ENCODE results near the gene TAGLN2.

Gene TAGLN2

DNA sequence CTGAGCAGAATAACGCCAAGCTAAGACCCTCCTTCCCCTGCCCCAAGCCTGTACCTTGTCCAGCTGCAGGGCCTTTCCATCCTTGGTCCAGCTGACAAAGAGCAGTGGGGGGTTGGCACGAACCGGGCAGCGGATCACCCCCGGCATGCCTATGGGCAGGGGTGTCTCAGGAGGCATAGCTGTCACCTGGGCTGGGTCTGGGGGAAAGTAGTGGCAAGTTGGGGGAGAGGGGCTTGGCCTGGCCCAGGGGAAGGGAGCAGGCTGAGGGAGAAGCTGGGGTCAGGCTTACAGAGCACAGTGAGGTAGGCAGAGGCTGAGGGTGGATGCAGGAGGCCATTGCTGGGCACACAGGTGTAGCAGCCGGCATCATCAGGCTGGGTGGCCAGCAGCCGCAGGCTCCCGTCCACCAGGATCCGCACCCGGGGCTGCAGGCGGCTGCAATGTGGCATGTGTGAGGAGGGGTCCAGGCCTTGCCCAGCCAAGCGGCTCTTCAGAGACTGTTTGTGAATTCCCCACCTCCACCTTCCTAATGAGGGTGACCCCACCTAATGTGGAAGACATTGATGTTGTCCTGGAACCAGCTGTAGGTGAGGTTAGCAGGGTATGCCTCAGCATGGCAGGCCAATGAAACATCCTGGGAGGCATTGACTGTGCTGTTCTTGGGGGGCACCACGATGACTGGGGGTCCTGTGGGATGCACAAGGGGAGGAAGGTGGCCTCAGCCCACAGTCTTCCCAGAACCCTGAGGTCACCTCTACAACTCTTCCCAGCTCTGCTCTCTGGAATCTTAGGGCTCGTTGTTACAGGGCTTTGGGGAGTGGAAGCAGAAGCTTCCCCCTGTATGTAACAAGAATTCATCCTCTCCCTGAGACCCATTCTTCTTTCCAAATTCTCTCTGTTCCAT, 9.1 kb upstream of the TAGLN2 start:
- DNase-seq: no peak

DNA sequence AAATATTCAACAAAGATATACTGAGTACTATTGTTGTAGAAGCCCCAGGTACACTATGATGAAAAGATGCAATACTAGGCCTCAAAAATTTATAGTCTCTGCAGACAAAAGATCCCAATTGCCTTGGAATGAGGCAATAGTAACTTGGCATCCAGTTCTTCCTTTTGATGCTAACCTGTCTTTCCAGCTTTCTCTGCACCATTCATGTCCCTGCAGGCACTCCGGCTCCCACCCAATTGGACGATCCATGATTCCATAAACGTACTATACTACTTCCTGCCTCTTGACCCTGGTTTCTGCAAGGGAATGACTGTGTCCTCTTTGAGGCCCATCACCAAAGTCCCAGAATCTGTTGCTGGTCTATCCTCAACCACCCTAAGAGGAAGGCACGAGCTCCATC, 8.0 kb upstream of the TAGLN2 start:
- DNase-seq: no peak

DNA sequence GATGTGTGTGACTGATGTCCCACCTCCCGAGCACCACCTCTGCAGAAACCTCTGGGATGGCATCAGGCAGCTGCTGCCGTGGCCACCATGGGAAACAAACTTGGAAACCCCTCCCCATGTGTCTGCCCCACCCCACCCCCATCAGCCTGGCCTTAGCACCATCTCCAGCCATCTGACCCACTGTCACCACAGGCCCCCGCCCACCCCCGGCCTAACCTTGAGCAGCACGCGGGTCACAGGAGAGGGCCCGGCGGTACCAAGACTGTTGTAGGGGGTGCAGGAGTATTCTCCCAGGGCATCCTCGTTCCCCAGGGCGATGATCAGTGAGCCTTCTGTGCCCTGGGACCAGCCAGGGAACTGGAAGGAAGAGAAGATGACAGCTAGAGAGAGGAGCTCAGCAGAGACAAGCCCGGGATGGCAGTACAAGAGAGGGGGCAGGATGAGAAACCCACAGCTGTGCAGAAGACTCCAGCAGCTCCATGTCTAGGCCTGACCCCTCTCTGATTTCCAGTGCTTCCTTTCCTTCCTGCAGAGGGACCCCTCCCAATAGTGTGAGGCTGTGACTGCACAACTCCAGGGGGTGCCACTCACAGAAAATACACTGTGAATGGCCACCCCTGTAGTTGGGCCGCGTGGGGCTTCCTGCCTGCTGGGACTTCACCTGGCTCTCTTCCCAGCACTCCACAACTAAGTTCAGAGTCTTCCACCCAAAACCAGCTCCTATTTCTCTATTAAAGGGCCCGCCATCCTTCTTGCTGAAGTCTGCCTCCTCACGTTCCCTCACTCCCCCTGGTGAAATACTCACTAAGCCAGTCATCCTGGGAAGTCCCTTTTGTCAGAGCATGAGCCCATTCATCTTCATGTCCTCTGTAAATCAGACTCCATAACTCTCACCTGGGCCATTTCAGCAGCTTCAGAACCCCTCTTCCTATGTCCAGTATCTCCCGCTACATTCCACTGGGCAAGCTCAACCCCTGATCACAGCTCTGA, 7.3 kb upstream of the TAGLN2 start:
- no peak for DNase-seq

DNA sequence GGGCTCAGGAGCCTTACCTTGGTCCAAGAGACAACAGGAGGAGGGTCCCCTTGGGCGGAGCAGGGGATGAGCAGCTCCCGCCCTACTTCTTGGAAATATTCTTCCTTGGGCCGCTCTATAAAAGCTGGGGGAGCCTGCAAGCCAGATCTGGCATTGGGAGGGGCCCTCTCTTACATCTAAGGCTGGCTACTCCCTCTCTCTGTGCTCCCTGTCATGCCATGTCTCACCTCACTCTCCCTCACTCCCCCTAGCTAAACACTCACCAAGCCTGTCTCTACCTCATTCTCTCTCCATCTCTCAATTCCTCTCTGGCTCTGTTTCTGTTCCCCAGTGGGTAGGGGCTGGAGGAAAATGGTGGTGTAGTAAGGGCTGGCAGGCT, 6.5 kb upstream of the TAGLN2 start:
- DNase-seq: no peak

DNA sequence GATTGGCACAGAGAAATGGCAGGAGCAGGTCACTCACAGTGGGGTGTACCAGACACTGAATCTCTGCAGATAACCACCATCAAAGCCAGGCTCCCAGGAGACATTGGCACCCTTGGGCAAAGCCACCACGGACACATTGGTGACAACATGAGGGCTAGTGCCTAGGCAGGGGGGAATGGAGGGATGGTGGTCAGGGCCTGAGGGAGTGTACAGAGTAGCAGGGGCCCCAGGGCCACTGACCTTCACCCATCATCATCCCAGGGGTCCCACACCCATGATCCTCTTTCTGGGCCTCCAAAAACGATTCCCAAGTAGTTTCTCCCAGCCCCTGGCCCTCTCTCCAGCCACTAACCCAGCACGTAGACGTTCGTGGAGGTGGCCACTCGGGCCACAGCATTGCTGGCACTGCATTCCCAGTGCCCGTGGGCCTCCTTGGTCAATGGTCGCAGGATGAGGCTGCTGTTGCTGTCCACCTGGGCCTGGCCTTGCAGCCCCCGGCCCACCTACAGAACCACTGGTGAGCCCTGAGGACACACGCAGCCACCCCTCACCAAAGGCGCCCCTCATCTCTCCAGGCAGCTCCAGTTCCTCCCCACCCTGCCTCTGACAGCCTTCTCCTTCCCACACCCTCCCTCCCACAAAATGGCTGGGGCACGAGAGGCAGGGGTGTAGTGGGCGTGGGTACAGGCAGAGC, 5.9 kb upstream of the TAGLN2 start:
- DNase-seq: no peak

DNA sequence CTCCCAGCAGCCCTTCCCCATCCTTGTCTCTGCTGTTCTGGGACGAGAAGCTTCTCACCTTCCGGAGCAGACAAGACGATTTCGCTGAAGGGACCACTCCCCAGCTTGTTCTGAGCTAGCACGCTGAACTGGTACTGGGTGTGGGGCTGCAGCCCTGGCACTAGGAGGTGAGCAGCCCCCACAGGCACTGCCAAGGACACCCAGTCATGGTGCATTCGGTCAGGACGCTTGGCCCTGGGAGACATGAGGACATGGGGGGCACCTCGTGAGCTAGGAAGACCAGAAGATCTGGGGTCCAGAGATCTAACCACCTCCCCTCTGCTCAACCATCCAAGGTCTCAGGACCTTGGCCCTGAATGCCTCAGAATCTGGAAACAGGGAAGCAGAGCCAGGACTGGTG, 5.3 kb upstream of the TAGLN2 start:
- no peak for DNase-seq

DNA sequence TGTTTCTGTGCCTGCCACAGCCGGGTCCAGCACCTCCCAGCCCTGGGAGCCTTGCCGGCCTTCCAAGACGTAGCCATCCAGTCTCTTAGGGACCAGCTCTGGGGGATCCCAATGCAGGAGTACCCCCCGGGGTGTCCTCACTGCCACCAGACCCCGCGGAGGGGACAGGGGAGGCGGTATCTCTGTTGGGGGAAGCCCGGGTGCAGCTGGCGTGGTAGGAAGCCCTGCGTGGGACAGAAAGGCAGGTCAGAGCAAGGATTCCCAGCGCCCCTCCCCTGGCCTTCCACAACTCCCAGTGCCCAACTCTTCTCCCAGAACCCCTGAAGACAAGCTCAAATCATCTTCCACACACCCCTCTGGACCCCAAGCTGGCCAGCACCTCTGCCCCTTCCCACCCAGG, 4.9 kb upstream of the TAGLN2 start:
- DNase-seq: no peak

DNA sequence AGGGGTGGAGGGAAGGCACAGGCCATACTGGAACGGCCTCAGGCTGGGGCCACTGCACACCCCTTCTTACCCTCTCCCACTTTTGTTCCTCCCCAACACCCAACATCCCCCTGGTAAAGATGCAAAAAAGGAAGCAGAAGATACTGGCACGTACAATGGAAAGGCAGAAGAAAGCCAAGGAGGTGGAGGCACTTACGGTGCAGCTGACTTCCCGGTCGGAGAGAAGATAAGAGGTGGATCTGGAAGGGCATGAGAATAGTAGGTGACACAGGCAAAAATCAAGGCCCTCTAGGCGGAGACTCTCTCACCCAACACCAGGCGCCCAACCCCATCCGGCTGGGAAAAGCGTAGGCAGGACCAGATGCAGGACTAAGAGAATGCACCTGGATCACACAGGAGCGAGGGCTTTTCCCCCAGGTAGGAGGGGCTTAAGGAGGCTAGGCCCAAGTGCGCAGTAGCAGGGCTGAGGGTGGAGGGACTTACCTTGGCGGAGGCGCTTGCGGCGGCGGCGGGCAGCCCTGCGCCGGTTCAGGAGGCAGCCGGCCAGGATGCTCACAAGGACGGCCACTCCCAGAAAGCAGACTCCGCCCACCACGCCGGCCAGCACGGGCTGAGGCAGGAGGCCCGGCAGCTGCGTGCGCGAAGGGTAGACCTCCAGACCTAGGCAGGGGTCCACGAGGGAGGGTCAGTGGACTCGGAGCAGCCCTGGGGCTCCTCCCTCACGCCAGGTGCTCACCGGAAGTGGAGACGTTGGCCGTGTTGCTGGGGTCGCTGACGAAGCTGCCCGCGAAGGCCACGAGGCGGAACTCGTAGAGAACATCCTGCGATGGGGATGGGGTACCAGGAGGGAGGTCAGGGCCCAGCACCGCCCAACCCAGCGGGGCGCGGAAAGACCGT, 4.1 kb upstream of the TAGLN2 start:
- no peak for DNase-seq

DNA sequence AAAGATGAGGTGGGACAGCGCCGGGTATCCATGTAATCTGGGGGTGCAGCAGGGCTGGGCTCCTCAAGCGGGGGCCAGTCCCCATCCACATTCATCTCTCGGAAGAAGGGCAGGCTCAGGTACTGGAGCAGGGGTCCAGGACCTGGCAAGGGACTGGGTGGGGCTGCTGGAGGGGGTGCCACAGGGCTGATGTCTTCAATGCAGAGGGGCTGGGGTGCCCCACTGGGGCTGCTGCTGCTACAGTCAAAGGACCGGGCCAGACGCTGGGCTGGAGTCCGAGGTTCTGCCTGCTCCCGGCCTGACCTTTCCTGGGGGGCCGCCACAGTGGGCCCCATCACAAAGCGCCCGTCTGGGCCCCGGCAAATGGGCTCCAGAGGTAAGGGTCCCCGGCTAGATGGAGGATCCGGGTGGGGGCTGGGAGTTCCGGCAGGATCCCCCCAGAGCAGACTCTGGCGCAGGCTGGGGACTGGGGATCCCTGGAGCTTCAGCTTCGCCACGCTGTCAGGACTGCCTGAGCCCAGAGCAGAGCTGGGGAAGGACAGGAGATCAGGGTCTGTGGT, 3.3 kb upstream of the TAGLN2 start:
- no peak for DNase-seq

DNA sequence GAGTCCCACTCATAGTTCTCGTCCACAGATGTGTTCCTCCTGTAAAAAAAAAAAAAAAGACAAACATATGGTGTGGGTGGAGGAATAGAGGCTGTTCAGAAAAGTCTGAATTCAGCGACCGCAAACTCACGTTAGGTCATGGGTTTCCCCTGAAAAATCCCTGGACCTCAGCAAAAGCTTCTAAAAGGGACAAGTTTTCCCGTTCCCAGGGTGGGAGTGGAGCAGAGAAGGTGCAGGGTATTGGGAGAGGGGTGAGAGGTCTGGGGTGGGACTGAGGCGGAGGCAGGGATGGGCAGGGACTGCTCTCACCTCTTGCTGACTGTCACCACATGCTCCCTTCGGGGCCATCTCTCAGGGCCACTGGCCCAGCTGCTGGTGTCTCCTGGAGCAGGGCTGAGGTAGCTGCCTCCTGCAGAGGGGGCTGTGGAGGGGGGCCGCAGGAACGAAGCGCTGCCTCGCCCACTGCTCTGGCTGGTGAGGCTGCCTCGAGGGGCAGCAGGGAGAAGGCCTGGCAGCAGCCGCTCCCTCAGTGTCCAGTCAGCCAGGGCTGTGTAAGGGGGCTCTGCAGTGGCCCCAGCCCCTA, 2.6 kb upstream of the TAGLN2 start:
- no peak for DNase-seq

DNA sequence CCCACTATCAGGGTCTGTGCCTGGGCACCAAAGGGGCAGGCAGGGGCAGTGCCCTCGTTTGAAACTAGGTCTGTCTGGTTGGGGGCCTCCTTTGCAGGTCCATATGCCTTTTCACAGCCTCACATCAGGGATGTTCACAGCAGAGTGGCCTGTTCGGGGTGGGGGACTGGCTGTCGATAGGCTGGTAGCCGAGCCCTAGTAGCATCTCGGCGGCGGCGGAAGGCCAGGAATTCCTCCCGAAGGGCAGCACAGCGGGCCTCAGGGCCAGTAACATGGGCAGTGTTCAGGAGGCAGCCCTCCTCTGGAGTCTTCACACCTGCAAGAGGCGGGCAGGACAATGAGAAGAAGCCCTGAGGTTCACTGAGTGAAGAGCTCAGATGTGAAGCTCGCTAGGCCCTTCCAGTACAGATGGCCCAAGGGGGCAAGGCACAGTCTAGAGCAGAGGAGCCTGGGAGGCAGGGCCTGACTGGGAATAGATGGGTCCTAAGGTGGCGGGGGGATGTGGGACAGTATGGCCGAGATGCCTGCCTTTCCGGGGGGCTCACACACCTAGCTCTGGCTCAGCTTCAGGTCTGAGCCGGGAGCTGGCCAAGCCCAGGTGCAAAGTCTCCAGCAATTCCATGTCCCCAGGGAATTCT, 2.0 kb upstream of the TAGLN2 start:
- DNase-seq: no peak

DNA sequence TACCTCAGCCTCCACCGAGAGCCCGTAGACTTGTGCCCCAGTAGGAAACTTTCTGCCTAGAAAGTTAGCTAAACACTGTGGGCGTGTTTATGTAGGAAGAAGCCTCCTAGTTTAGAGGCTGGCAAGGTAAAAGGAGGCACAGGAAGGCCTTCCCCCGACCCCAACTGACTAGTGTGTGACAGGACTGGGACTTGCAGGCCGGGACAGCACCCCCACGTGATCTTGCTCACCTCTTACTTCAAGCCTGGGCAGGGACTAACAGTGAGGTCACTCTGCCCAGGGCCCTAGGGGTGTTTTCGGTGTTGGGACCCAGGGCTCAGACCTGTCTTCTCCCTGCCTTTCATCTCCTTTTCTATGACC, 392 bp upstream of the TAGLN2 start:
- DNase-seq: no peak

DNA sequence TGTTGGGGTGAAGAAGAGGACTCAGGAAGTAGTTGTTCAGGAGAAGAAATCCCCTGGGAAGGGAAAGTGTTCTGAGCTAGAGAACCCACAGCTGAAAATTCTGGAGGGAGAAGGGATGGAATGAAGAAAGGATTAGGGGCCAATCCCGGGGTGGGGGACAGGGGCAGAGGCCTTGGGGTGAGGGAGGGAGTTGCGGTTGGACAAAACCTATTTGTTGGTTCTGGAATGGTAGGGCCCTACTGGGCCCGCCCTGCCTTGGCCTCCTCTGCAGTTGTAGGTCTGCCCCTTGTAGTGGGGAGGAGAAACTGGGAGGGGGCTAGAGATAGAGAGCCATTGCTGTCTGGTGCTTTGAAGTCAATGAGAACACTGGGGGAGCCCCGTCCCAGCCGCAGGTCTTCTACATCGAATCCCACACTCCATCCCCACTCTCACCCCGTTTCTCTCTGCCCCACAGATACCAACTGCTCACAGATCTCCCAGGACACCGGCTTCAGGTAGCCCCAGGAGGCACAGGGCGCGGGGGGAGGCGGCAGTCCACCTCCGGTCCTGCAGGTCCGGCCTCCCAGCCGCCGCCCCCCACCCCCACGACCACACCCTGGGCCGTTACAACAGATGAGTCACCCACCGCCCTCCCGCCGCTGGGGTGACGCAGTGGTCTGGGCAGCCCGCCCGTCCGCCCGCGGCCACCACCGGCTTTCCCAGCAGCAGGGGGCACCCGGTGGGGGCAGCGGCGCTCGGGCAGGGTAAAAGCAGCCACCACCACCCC, 1.1 kb downstream of the TAGLN2 start:
- DNase-seq: peak; percentile 32

DNA sequence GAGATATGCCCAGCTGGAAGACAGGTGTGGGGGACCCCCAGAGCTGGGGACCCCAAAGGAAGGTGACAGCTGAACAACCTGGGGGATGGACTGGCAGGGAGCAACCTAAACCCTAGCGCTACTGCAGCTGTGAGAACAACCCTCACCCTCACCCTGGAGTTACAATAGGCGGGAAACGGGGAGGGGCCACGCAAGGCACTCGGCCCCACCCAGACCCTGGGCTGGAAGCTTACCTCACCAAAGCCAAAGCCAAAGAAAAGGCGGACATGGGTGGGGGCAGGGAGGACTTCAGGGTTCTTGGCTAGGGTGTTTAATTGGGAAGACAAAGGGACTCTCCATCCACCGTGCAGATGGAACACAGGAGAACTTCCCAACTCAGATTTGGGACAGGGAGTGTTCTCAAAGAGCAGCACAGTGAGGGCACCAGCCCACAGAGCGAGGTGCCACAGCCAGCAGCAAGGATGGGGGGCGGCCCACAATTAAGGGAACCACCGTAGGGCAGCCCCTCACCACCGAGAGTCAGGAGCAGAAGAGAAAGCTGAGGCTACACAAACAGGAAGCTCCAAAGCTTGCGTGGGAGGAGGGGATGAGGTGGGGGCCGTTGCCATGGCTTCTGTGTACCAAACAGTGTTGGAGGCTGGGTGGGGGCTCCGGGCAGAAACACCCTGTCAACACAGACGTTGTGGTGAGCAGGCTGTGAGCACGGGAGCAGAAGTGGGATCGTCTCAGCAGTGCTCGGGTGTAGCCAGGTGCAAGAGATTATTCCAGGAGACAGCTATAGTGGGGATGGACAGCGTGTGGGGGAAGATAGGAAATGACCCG, 1.9 kb downstream of the TAGLN2 start:
- peak; percentile 79 for DNase-seq

DNA sequence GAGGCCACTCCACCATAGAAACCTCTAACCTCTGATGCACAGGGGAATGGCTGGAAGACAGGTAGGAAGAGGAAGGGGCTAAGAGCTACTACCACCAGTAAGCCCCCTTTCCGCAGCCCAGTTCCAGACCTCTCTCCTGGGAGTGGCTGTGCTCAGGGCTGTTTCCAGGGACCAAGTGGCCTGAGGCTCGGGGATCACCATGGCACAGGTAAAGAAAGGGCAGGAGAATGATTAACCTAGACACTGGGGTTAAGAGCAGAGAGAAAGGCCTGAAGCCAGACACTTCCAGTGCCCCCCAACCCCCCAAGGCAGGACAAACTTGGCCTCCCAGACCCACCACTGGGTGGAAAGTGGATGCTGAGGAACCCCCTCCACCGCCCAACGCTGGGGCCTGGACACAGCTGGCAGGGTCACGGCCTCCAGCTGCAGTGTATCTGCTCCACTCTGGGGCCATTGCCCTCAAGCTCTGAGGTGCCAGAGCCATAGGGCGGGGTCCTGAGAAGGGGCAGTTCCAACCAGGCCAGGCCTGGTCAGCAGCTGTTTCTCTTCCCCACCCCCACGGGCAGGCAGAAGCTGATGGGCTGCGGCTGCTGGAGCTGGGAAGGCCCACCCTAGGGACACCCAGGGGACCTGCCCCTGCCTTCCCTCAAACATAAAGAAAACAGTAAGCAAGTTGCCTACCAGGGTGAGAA, 2.6 kb downstream of the TAGLN2 start:
- DNase-seq: no peak

DNA sequence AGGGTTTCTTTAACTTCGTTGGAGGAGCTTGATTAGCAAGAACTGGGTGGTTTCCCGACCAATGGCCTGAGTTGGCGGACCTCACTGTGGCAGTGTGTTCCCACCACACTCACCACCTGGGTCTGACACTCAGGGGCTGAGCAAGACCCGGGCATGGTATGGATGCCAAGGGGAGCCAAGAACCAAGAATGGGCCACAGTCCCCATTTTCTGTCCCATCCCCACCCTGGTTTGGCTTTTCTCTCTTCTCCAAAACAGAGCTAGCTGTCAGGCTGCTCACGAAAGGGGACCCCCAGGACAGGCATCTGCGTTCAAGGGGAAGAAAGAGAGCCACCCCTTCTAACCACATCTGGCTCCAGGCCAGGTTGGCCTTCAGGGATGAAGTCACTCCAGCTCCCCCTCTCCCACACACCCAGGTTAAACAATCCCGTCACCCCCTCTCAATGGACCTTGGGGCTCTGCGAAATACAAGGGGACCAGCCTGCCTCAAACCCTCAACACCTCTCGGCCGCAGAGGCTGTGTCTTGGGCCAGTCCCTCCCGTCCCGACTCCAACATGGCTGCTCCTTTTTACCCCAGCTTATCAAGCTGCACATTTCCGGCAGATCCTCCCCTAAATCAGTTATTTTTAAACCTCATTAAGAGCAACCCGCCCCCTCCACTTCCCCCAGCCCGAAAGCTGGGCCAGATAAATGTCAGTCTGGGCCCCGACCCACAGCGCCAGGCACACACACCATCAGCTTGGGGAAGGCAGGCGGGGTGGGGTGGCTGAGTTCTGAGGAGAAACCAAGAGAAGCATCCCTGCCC, 3.4 kb downstream of the TAGLN2 start:
- no peak for DNase-seq

DNA sequence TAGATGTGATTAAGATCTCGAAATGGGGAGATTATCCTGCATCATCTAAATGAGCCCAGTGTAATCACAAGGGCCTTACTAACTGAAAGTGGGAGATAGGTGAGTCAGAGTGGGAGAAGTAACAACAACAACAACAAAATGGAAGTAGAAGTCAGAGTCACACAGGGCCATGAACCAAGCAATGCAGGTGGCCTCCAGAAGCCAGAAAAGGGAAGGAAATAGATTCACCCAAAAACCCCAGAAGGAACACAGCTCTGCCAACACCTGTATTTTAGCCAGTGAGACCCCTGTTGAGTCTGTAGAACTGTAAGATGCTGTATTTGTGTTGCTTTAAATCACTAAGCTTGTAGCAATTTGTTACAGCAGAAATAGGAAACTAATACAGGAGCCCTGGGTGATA, 4.1 kb downstream of the TAGLN2 start:
- no peak for DNase-seq

DNA sequence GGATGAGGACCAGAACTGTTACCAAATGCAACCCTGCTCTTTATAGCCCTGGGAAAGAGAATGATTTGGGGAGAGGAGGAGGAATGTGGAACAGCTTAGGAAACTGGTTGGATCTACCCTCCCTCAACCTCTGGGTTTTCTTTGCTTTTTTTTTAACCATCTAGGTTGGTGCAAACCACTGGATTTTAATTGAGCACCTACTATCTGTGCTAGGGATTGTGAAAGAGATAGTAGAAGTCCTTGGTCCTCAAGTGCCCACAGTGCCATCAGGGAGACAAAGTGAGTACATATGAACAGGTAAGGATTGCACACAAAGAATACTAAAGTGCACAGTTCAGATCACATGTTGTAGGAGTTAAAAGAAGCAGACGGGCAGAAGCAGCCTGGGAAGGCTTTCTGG, 4.7 kb downstream of the TAGLN2 start:
- no peak for DNase-seq
